ENCODE data around the gene ERCC1.
A peak's percentile ranks its signal among the peaks of the same experiment; 100 is the strongest.

The ERCC1 gene

GRCh38 chr19:45467456-45468158 lies 43.9 kb upstream of the ERCC1 start, which contains the start of gene FOSB:
Gene FOSB (plus strand): TSS chr19:45467996. CDS start chr19:45468587, 591 bp downstream.
- peak within 1 kb of the TSS; percentile 93 for H3K4me3 ChIP-seq (ENCODE audit: low read length)
- H3K4me1 ChIP-seq (ENCODE audit: control insufficient read depth, insufficient read depth, low read length): peaks cover 23% of the 10 kb centered on the region
- H3K36me3 ChIP-seq (ENCODE audit: control insufficient read depth, insufficient read depth, low read length, severe bottlenecking): no peaks in the 10 kb centered on the region
- no peaks in the 10 kb centered on the region for H3K9me3 ChIP-seq (ENCODE audit: control insufficient read depth, low read length)
- DNase-seq (ENCODE audit: low read depth): peak; percentile 99
- peak within 1 kb of the TSS; percentile 82 for H3K9ac ChIP-seq (ENCODE audit: low read length)
- no peaks in the 10 kb centered on the region for H3K27me3 ChIP-seq (replicated peaks; ENCODE audit: control insufficient read depth, insufficient read depth, low read length)

GRCh38 chr19:45467115-45467455 lies 43.4 kb upstream of the ERCC1 start:
- DNase-seq (ENCODE audit: low read depth): peak; percentile 64
- peaks cover 23% of the 10 kb centered on the region for H3K4me1 ChIP-seq (ENCODE audit: control insufficient read depth, insufficient read depth, low read length)
- H3K9ac ChIP-seq (ENCODE audit: low read length): peak overlapping the region; percentile 77
- H3K27me3 ChIP-seq (replicated peaks; ENCODE audit: control insufficient read depth, insufficient read depth, low read length): no peaks in the 10 kb centered on the region
- no peaks in the 10 kb centered on the region for H3K36me3 ChIP-seq (ENCODE audit: control insufficient read depth, insufficient read depth, low read length, severe bottlenecking)
- no peaks in the 10 kb centered on the region for H3K9me3 ChIP-seq (ENCODE audit: control insufficient read depth, low read length)
- peak overlapping the region; percentile 93 for H3K4me3 ChIP-seq (ENCODE audit: low read length)

GRCh38 chr19:45464852-45465441 lies 41.2 kb upstream of the ERCC1 start:
- DNase-seq (ENCODE audit: low read depth): no peak
- Histone ChIP-seq H3K4me1 (ENCODE audit: control insufficient read depth, insufficient read depth, low read length) (peaks cover 14% of the 10 kb centered on the region), H3K27me3 (replicated peaks; ENCODE audit: control insufficient read depth, insufficient read depth, low read length) (no peaks in the 10 kb centered on the region), H3K36me3 (ENCODE audit: control insufficient read depth, insufficient read depth, low read length, severe bottlenecking) (no peaks in the 10 kb centered on the region), H3K9me3 (ENCODE audit: control insufficient read depth, low read length) (no peaks in the 10 kb centered on the region), H3K9ac (ENCODE audit: low read length) (no peak overlapping the region), H3K4me3 (ENCODE audit: low read length) (no peak overlapping the region)

- peaks cover 12% of the 10 kb centered on the region for H3K4me1 ChIP-seq (ENCODE audit: control insufficient read depth, insufficient read depth, low read length)
- DNase-seq (ENCODE audit: low read depth): no peak
- H3K9ac ChIP-seq (ENCODE audit: low read length): no peak overlapping the region
- no peaks in the 10 kb centered on the region for H3K36me3 ChIP-seq (ENCODE audit: control insufficient read depth, insufficient read depth, low read length, severe bottlenecking)
- H3K27me3 ChIP-seq (replicated peaks; ENCODE audit: control insufficient read depth, insufficient read depth, low read length): no peaks in the 10 kb centered on the region
- no peak overlapping the region for H3K4me3 ChIP-seq (ENCODE audit: low read length)
- H3K9me3 ChIP-seq (ENCODE audit: control insufficient read depth, low read length): no peaks in the 10 kb centered on the region
These were observed 40.6 kb upstream of the ERCC1 start for GRCh38 chr19:45464274-45464673.

GRCh38 chr19:45463241-45463640 lies 39.5 kb upstream of the ERCC1 start:
- Histone ChIP-seq H3K9ac (ENCODE audit: low read length) (no peak overlapping the region), H3K4me1 (ENCODE audit: control insufficient read depth, insufficient read depth, low read length) (peaks cover 8% of the 10 kb centered on the region), H3K9me3 (ENCODE audit: control insufficient read depth, low read length) (no peaks in the 10 kb centered on the region), H3K36me3 (ENCODE audit: control insufficient read depth, insufficient read depth, low read length, severe bottlenecking) (no peaks in the 10 kb centered on the region), H3K27me3 (replicated peaks; ENCODE audit: control insufficient read depth, insufficient read depth, low read length) (no peaks in the 10 kb centered on the region), H3K4me3 (ENCODE audit: low read length) (no peak overlapping the region)
- no peak for DNase-seq (ENCODE audit: low read depth)

- H3K27me3 ChIP-seq (replicated peaks; ENCODE audit: control insufficient read depth, insufficient read depth, low read length): no peaks in the 10 kb centered on the region
- no peak overlapping the region for H3K9ac ChIP-seq (ENCODE audit: low read length)
- no peak overlapping the region for H3K4me3 ChIP-seq (ENCODE audit: low read length)
- H3K36me3 ChIP-seq (ENCODE audit: control insufficient read depth, insufficient read depth, low read length, severe bottlenecking): no peaks in the 10 kb centered on the region
- DNase-seq (ENCODE audit: low read depth): no peak
- no peaks in the 10 kb centered on the region for H3K9me3 ChIP-seq (ENCODE audit: control insufficient read depth, low read length)
- H3K4me1 ChIP-seq (ENCODE audit: control insufficient read depth, insufficient read depth, low read length): peaks cover 3% of the 10 kb centered on the region
These were observed 38.5 kb upstream of the ERCC1 start for GRCh38 chr19:45462174-45462573.

GRCh38 chr19:45460807-45461347 lies 37.2 kb upstream of the ERCC1 start:
- Histone ChIP-seq H3K9me3 (ENCODE audit: control insufficient read depth, low read length) (no peaks in the 10 kb centered on the region), H3K27me3 (replicated peaks; ENCODE audit: control insufficient read depth, insufficient read depth, low read length) (no peaks in the 10 kb centered on the region), H3K4me3 (ENCODE audit: low read length) (no peak overlapping the region), H3K36me3 (ENCODE audit: control insufficient read depth, insufficient read depth, low read length, severe bottlenecking) (no peaks in the 10 kb centered on the region), H3K4me1 (ENCODE audit: control insufficient read depth, insufficient read depth, low read length) (peaks cover 7% of the 10 kb centered on the region), H3K9ac (ENCODE audit: low read length) (no peak overlapping the region)
- no peak for DNase-seq (ENCODE audit: low read depth)

GRCh38 chr19:45457776-45458175 lies 34.1 kb upstream of the ERCC1 start:
- Histone ChIP-seq H3K36me3 (ENCODE audit: control insufficient read depth, insufficient read depth, low read length, severe bottlenecking) (no peaks in the 10 kb centered on the region), H3K27me3 (replicated peaks; ENCODE audit: control insufficient read depth, insufficient read depth, low read length) (no peaks in the 10 kb centered on the region), H3K4me3 (ENCODE audit: low read length) (no peak overlapping the region), H3K9me3 (ENCODE audit: control insufficient read depth, low read length) (no peaks in the 10 kb centered on the region), H3K4me1 (ENCODE audit: control insufficient read depth, insufficient read depth, low read length) (peaks cover 22% of the 10 kb centered on the region), H3K9ac (ENCODE audit: low read length) (no peak overlapping the region)
- DNase-seq (ENCODE audit: low read depth): no peak

GRCh38 chr19:45456500-45456815 lies 32.7 kb upstream of the ERCC1 start:
- H3K4me3 ChIP-seq (ENCODE audit: low read length): peak overlapping the region; percentile 53
- peaks cover 22% of the 10 kb centered on the region for H3K4me1 ChIP-seq (ENCODE audit: control insufficient read depth, insufficient read depth, low read length)
- no peaks in the 10 kb centered on the region for H3K27me3 ChIP-seq (replicated peaks; ENCODE audit: control insufficient read depth, insufficient read depth, low read length)
- DNase-seq (ENCODE audit: low read depth): no peak
- no peaks in the 10 kb centered on the region for H3K36me3 ChIP-seq (ENCODE audit: control insufficient read depth, insufficient read depth, low read length, severe bottlenecking)
- H3K9ac ChIP-seq (ENCODE audit: low read length): no peak overlapping the region
- no peaks in the 10 kb centered on the region for H3K9me3 ChIP-seq (ENCODE audit: control insufficient read depth, low read length)

- Histone ChIP-seq H3K4me1 (ENCODE audit: control insufficient read depth, insufficient read depth, low read length) (peaks cover 22% of the 10 kb centered on the region), H3K9ac (ENCODE audit: low read length) (peak overlapping the region; percentile 29), H3K27me3 (replicated peaks; ENCODE audit: control insufficient read depth, insufficient read depth, low read length) (no peaks in the 10 kb centered on the region), H3K4me3 (ENCODE audit: low read length) (peak overlapping the region; percentile 53), H3K9me3 (ENCODE audit: control insufficient read depth, low read length) (no peaks in the 10 kb centered on the region), H3K36me3 (ENCODE audit: control insufficient read depth, insufficient read depth, low read length, severe bottlenecking) (no peaks in the 10 kb centered on the region)
- DNase-seq (ENCODE audit: low read depth): peak; percentile 99
These were observed 32.2 kb upstream of the ERCC1 start for GRCh38 chr19:45455707-45456499.

GRCh38 chr19:45451850-45452387 lies 28.2 kb upstream of the ERCC1 start:
- no peaks in the 10 kb centered on the region for H3K36me3 ChIP-seq (ENCODE audit: control insufficient read depth, insufficient read depth, low read length, severe bottlenecking)
- H3K27me3 ChIP-seq (replicated peaks; ENCODE audit: control insufficient read depth, insufficient read depth, low read length): no peaks in the 10 kb centered on the region
- peaks cover 28% of the 10 kb centered on the region for H3K4me1 ChIP-seq (ENCODE audit: control insufficient read depth, insufficient read depth, low read length)
- no peak for DNase-seq (ENCODE audit: low read depth)
- peak overlapping the region; percentile 88 for H3K4me3 ChIP-seq (ENCODE audit: low read length)
- H3K9ac ChIP-seq (ENCODE audit: low read length): no peak overlapping the region
- H3K9me3 ChIP-seq (ENCODE audit: control insufficient read depth, low read length): no peaks in the 10 kb centered on the region
